ENCODE measurements around the gene CTSD.

The CTSD gene

DNA sequence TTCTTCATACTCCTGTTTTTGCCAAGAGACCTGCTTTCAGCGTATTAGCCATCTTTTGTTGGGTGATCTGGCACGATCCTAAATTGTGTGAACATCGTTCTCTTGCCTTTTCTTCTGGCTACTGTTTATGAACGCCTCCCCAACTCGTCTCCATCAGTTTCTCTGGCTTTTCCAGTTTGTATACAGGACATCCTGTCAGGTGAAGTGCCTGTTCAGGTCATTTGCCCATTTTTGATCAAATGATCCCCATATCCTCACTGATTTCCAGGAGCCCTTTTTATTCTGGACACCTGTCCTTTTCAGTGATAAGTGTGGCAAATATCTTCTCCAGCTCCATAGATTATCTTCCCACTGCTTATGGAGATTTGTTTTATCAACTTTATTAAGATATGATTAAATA, 48.5 kb upstream of the CTSD start:
- Histone ChIP-seq H3F3A (ENCODE audit: low read depth) (no peaks in the 10 kb centered on the region), H3K27me3 (ENCODE audit: insufficient read depth, low read length, poor library complexity, severe bottlenecking) (no peaks in the 10 kb centered on the region)

DNA sequence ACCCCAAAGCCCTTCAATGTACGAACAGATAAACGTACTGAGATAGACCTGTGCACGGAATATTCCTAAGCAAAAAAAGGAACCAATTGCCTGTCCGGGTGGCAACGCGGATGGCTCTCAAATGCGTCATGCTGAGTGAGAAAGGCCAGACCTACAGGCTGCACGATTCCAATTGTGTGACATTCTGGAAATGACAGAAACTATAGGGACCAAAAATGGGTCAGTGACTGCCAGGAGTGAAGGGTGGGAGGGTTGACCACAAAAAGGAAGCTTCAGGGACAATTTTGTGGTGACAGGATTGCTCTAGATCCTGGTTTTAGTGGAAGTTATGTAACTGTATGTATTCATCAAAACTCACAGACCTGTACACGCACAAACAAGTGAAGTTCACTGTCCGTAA, 47.0 kb upstream of the CTSD start:
- H4K20me1 ChIP-seq (ENCODE audit: insufficient read depth, low read length, poor library complexity, severe bottlenecking) = no peaks in the 10 kb centered on the region
- TF ChIP-seq, protein P1, sequence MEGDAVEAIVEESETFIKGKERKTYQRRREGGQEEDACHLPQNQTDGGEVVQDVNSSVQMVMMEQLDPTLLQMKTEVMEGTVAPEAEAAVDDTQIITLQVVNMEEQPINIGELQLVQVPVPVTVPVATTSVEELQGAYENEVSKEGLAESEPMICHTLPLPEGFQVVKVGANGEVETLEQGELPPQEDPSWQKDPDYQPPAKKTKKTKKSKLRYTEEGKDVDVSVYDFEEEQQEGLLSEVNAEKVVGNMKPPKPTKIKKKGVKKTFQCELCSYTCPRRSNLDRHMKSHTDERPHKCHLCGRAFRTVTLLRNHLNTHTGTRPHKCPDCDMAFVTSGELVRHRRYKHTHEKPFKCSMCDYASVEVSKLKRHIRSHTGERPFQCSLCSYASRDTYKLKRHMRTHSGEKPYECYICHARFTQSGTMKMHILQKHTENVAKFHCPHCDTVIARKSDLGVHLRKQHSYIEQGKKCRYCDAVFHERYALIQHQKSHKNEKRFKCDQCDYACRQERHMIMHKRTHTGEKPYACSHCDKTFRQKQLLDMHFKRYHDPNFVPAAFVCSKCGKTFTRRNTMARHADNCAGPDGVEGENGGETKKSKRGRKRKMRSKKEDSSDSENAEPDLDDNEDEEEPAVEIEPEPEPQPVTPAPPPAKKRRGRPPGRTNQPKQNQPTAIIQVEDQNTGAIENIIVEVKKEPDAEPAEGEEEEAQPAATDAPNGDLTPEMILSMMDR (conservative IDR thresholded peaks at IDR 0.05; ENCODE audit: low read length) = no peak
- TF ChIP-seq EZH2phosphoT487 (IDR thresholded peaks at IDR 0.05; ENCODE audit: borderline replicate concordance) = no peak
- no peaks in the 10 kb centered on the region for H3K79me2 ChIP-seq (ENCODE audit: insufficient read depth, low read length)
- no peaks in the 10 kb centered on the region for H3F3A ChIP-seq (ENCODE audit: low read depth)
- no peaks in the 10 kb centered on the region for H3K36me3 ChIP-seq (ENCODE audit: insufficient read depth, low read length)
- H3K4me3 ChIP-seq (ENCODE audit: low read length, poor library complexity, severe bottlenecking) = no peak overlapping the region
- no peaks in the 10 kb centered on the region for H3K4me1 ChIP-seq (ENCODE audit: insufficient read depth, low read length, poor library complexity, severe bottlenecking)
- no peak overlapping the region for H3K4me2 ChIP-seq (ENCODE audit: low read depth, low read length, poor library complexity, severe bottlenecking)
- H2AFZ ChIP-seq (ENCODE audit: low read length) = no peak overlapping the region
- H3K9me2 ChIP-seq (replicated peaks; ENCODE audit: low read depth, low read length) = no peaks in the 10 kb centered on the region
- no peaks in the 10 kb centered on the region for H3K27me3 ChIP-seq (ENCODE audit: insufficient read depth, low read length, poor library complexity, severe bottlenecking)
- no peak overlapping the region for H3K9ac ChIP-seq (ENCODE audit: low read depth, low read length, poor library complexity, severe bottlenecking)
- no peaks in the 10 kb centered on the region for H3K9me3 ChIP-seq (ENCODE audit: insufficient read depth, low read depth, low read length)

More for the DNA sequence above, 48.5 kb upstream of the CTSD start:
- Histone ChIP-seq H3K9me3 (ENCODE audit: insufficient read depth, low read depth, low read length) (no peaks in the 10 kb centered on the region), H3K4me3 (ENCODE audit: low read length, poor library complexity, severe bottlenecking) (no peak overlapping the region), H3K4me1 (ENCODE audit: insufficient read depth, low read length, poor library complexity, severe bottlenecking) (no peaks in the 10 kb centered on the region), H3K9ac (ENCODE audit: low read depth, low read length, poor library complexity, severe bottlenecking) (no peak overlapping the region), H3K36me3 (ENCODE audit: insufficient read depth, low read length) (no peaks in the 10 kb centered on the region), H3K4me2 (ENCODE audit: low read depth, low read length, poor library complexity, severe bottlenecking) (no peak overlapping the region), H2AFZ (ENCODE audit: low read length) (no peak overlapping the region), H3K79me2 (ENCODE audit: insufficient read depth, low read length) (no peaks in the 10 kb centered on the region), H3K9me2 (replicated peaks; ENCODE audit: low read depth, low read length) (no peaks in the 10 kb centered on the region), H4K20me1 (ENCODE audit: insufficient read depth, low read length, poor library complexity, severe bottlenecking) (no peaks in the 10 kb centered on the region)
- no peak for TF ChIP-seq EZH2phosphoT487 (IDR thresholded peaks at IDR 0.05; ENCODE audit: borderline replicate concordance)
- TF ChIP-seq, protein P1 (conservative IDR thresholded peaks at IDR 0.05; ENCODE audit: low read length) = no peak

DNA sequence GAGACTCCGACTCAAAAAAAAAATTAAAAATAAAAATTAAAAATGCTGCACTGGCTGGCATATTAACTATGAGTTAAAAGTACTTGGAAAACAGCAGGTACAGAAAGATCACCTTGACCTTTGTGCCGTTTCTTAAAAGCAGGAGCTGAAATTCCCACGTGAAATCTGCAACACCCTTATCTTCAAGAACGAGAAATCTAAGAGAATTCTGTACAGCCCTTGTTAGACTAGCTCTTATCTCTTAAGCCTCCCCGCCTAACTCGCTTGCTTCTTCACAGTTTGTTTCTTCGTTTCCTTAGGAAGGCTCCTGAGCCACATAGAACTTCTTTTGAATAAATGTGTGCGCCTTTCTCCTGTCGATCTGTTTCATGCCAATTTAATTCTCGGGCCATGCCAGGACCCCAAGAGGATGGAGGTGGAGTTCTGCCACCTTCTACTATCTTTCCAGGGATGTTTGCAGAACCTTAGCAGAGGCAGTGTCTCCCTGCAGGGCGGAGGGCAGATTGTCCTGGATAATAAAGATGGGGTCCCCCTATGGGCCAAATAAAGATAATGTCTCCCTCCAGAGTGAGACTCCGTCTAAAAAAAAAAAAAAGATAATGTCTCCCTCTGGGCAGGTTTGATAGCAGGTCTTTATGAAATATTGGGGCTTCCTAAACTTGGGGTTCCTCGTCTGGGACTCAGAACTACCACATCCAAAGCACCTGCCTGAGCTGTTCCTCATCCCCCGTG, 43.7 kb upstream of the CTSD start:
- Histone ChIP-seq H4K20me1 (ENCODE audit: insufficient read depth, low read length, poor library complexity, severe bottlenecking) (no peaks in the 10 kb centered on the region), H3K36me3 (ENCODE audit: insufficient read depth, low read length) (no peaks in the 10 kb centered on the region), H2AFZ (ENCODE audit: low read length) (no peak overlapping the region; the same call in 1 of the 2 replicates), H3K27me3 (ENCODE audit: insufficient read depth, low read length, poor library complexity, severe bottlenecking) (no peaks in the 10 kb centered on the region), H3K4me1 (ENCODE audit: insufficient read depth, low read length, poor library complexity, severe bottlenecking) (no peaks in the 10 kb centered on the region), H3F3A (ENCODE audit: low read depth) (no peaks in the 10 kb centered on the region), H3K9me2 (replicated peaks; ENCODE audit: low read depth, low read length) (no peaks in the 10 kb centered on the region), H3K79me2 (ENCODE audit: insufficient read depth, low read length) (no peaks in the 10 kb centered on the region), H3K9me3 (ENCODE audit: insufficient read depth, low read depth, low read length) (no peaks in the 10 kb centered on the region), H3K9ac (ENCODE audit: low read depth, low read length, poor library complexity, severe bottlenecking) (no peak overlapping the region), H3K4me3 (ENCODE audit: low read length, poor library complexity, severe bottlenecking) (no peak overlapping the region), H3K4me2 (ENCODE audit: low read depth, low read length, poor library complexity, severe bottlenecking) (no peak overlapping the region)
- TF ChIP-seq EZH2phosphoT487 (IDR thresholded peaks at IDR 0.05; ENCODE audit: borderline replicate concordance) = no peak
- TF ChIP-seq, protein P1 (conservative IDR thresholded peaks at IDR 0.05; ENCODE audit: low read length) = peak; percentile 50

Measured in Loucy (cell line).